Mesothelial cell of epicardium (in vitro differentiated cells): ENCODE data around the gene JMJD1C. TPM values are rescaled to one million over a fixed set of nuclear protein-coding genes. Genes with fewer than 3 reads are reported as not detected.

Experiments used
- DNase-seq, 2 experiments: peaks; one replicate each; pipeline ENCODE4 v3.0.0; 2021; ENCODE audit warnings: low spot score in 2 of 2; ENCODE audit not compliant: unreplicated experiment in 2 of 2
- H3K27ac Mint-ChIP-seq: 2 replicates; pipeline ENCODE4 v1.8.0; 2021; ENCODE audit warnings: mixed read lengths
- H3K27me3 Mint-ChIP-seq: 2 replicates; pipeline ENCODE4 v1.8.0; 2021; ENCODE audit warnings: low read depth, mixed read lengths
- H3K36me3 Mint-ChIP-seq: 2 replicates; pipeline ENCODE4 v1.8.0; 2021; ENCODE audit warnings: mixed read lengths
- H3K4me1 Mint-ChIP-seq: 2 replicates; pipeline ENCODE4 v1.8.0; 2021; ENCODE audit warnings: mixed read lengths
- H3K4me3 Mint-ChIP-seq: 2 replicates; pipeline ENCODE4 v1.8.0; 2021; ENCODE audit warnings: mild to moderate bottlenecking, moderate library complexity, mixed read lengths
- H3K9me3 Mint-ChIP-seq: 2 replicates; pipeline ENCODE4 v1.8.0; 2021; ENCODE audit warnings: mixed read lengths
- CTCF ChIP-seq: fragments of 200-600 bp; sonication (generic); IDR thresholded peaks from one replicate; pipeline ENCODE4 v1.5.0; 2021; ENCODE audit warnings: antibody characterized with exemption; ENCODE audit not compliant: unreplicated experiment
- total RNA-seq: library from RNA; stranded (reverse); gene quantifications from 3 replicates; pipeline ENCODE4 v1.2.1, GENCODE V29; 2021

The JMJD1C gene
- total RNA-seq, 1 donor from 2014 or later: 112 TPM

DNA sequence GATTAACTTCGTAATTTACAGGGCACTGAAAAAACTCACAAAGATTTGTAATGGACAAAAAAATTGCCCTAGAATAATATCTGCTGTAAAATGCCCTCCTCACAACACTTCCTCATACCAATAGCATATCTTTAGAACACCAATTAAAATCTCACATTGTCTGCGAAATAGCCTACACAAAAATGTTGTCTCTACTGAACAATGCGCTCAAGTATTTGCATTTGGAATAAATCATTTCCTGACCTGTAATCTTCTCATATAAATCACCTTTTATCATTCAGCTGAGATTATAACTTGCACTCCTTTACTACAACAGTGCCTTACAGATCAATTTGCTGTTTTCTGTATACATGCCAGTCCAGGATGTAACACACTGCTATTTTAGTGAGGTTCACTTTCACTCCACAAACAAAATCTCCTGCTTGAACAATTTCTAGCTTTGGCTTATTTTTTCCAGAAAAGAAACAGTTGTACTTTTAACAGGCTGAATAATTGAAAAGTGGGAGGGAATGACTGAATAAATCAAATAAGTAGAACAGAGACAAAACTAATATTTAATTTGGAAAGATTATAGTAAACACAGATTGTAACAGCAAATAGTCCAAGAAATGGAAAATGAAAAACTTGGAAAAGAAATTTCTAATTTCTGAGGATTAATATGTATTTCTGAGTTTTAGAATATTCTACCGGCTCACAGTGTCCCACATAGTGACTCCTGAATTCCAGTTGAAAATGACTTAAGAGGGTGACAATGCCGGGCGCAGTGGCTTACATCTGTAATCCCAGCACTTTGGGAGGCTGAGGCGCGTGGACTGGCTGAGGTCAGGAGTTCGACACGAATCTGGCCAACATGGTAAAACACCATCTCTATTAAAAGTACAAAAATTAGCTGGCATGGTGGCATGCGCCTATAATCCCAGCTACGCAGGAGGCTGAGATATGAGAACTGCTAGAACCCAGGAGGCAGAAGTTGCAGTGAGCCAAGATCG, 30.6 kb downstream of the JMJD1C start:
- Mint-ChIP-seq H3K36me3 (peaks cover 11% of the 10 kb centered on the region), H3K4me1 (peaks cover 30% of the 10 kb centered on the region), H3K9me3 (no peaks in the 10 kb centered on the region), H3K27ac (peak overlapping the region; percentile 91), H3K4me3 (no peak overlapping the region), H3K27me3 (no peaks in the 10 kb centered on the region)
- no peak for TF ChIP-seq CTCF
- no peak for DNase-seq

DNA sequence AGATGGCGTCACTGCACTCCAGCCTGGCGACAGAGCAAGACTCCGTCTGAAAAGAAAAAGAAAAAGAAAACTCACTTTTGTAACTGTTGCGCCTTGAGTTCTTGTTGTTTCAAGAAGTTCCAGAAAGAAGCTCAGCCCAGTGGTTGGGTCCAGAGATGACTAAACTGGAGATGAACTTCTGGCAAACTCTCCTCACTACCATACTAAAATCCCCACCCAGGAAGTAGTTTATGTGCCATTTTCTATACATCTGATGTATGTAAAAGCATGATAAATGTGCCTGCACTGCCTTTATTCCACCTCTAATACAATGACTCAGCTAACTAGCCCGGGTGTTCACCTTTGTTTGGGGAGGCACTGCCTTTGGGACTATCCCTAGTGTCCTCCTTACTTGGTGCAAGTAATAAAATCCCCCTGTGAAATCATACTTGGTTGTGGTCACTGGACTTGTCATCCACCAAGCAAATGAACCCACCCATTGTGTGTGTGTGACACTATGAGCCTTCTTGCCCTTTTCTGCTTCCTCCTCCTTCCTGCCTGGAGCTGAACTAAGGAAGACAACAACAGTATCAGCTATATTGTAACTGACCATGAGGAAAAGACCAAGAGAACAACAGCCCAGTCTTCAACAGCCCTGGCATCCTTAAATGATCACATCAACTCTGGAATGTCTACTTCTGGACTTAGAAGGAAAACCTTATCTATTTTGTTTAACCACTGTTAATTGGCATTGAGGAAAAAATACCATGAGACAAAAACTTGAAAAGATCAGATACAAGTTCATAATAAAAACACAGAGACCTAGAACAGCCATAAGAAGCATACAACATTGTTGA, 33.6 kb downstream of the JMJD1C start:
- no peak overlapping the region for H3K4me3 Mint-ChIP-seq
- no peaks in the 10 kb centered on the region for H3K27me3 Mint-ChIP-seq
- no peaks in the 10 kb centered on the region for H3K9me3 Mint-ChIP-seq
- no peak for TF ChIP-seq CTCF
- peaks cover 11% of the 10 kb centered on the region for H3K36me3 Mint-ChIP-seq
- H3K27ac Mint-ChIP-seq: peak overlapping the region; percentile 64
- peaks cover 45% of the 10 kb centered on the region for H3K4me1 Mint-ChIP-seq
- DNase-seq: no peak

GRCh38 chr10:63430999-63431356, 34.8 kb downstream of the JMJD1C start:
- DNase-seq: no peak
- Mint-ChIP-seq H3K27me3 (no peaks in the 10 kb centered on the region), H3K4me3 (no peak overlapping the region), H3K27ac (peak overlapping the region; percentile 84), H3K4me1 (peaks cover 45% of the 10 kb centered on the region), H3K36me3 (peaks cover 11% of the 10 kb centered on the region), H3K9me3 (no peaks in the 10 kb centered on the region)
- TF ChIP-seq CTCF: no peak

- H3K9me3 Mint-ChIP-seq: no peaks in the 10 kb centered on the region
- H3K27ac Mint-ChIP-seq: peak overlapping the region; percentile 84
- H3K4me1 Mint-ChIP-seq: peaks cover 45% of the 10 kb centered on the region
- peaks cover 11% of the 10 kb centered on the region for H3K36me3 Mint-ChIP-seq
- DNase-seq: no peak
- H3K4me3 Mint-ChIP-seq: no peak overlapping the region
- no peaks in the 10 kb centered on the region for H3K27me3 Mint-ChIP-seq
- TF ChIP-seq CTCF: no peak
Measured at GRCh38 chr10:63430091-63430998, 35.4 kb downstream of the JMJD1C start.

GRCh38 chr10:63429281-63429680, 36.5 kb downstream of the JMJD1C start:
- Mint-ChIP-seq H3K9me3 (no peaks in the 10 kb centered on the region), H3K27ac (peak overlapping the region; percentile 78), H3K27me3 (no peaks in the 10 kb centered on the region), H3K4me1 (peaks cover 35% of the 10 kb centered on the region), H3K4me3 (no peak overlapping the region), H3K36me3 (peaks cover 11% of the 10 kb centered on the region)
- TF ChIP-seq CTCF: no peak
- no peak for DNase-seq
